GM12875 (cell line): Measurements from ENCODE around the gene SORCS2.

Source experiments
- H3K4me3 ChIP-seq: one replicate; pipeline ENCODE4 v1.5.1; 2011; ENCODE audit warnings: low read depth, low read length, control low read depth
- CTCF ChIP-seq: IDR thresholded peaks from 2 replicates; pipeline ENCODE4 v1.5.1; 2011; ENCODE audit warnings: low read depth, mild to moderate bottlenecking, control low read depth, inconsistent platforms, low read length, moderate library complexity, borderline replicate concordance; ENCODE audit not compliant: insufficient read depth

SORCS2 gene

GRCh38 chr4:7677799-7678301, 485.5 kb downstream of the SORCS2 start:
- no peak overlapping the region for H3K4me3 ChIP-seq
- TF ChIP-seq CTCF = no peak

- no peak overlapping the region for H3K4me3 ChIP-seq
- TF ChIP-seq CTCF = no peak
These were observed 486.0 kb downstream of the SORCS2 start for GRCh38 chr4:7678318-7678852.

- no peak overlapping the region for H3K4me3 ChIP-seq
- TF ChIP-seq CTCF = no peak
These were observed 487.2 kb downstream of the SORCS2 start for GRCh38 chr4:7679406-7680040.

- TF ChIP-seq CTCF = no peak
- no peak overlapping the region for H3K4me3 ChIP-seq
These were observed 487.8 kb downstream of the SORCS2 start for GRCh38 chr4:7680106-7680505.

GRCh38 chr4:7680731-7681130, 488.4 kb downstream of the SORCS2 start:
- H3K4me3 ChIP-seq = no peak overlapping the region
- TF ChIP-seq CTCF = no peak

- TF ChIP-seq CTCF = no peak
- H3K4me3 ChIP-seq = no peak overlapping the region
These were observed 490.9 kb downstream of the SORCS2 start for GRCh38 chr4:7683126-7683703.

GRCh38 chr4:7684294-7684693, 492.0 kb downstream of the SORCS2 start:
- TF ChIP-seq CTCF = no peak
- no peak overlapping the region for H3K4me3 ChIP-seq
